ENCODE results near the gene PRR5L.

PRR5L gene

GRCh38 chr11:36361472-36361871 lies 65.4 kb downstream of the PRR5L start:
- DNase-seq: no peak

DNA sequence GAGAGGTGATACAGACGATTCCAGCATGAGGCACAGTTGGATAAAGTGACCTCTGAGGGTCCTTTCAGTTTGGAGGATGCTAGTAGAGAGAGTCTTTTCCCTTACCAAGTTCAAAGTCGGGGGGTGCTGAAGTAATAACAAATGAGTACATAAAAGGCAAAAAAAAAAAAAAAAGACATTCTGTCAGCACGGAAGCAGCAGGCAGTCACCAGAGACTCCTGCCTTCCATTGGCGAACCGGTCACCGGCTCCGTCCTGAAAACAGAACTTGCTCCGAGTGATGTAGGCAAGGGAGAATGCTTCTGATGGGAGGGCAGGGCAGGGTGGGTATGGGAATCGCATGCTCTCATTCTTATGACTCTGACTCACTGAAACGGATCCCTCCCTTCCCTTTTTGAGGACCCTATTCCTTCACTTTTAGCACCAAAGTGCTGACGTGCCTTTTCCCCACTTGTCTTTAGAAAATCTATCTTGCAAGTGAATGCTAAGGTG lies 65.9 kb downstream of the PRR5L start:
- no peak for DNase-seq

GRCh38 chr11:36362902-36363301 lies 66.8 kb downstream of the PRR5L start:
- DNase-seq: no peak

DNA sequence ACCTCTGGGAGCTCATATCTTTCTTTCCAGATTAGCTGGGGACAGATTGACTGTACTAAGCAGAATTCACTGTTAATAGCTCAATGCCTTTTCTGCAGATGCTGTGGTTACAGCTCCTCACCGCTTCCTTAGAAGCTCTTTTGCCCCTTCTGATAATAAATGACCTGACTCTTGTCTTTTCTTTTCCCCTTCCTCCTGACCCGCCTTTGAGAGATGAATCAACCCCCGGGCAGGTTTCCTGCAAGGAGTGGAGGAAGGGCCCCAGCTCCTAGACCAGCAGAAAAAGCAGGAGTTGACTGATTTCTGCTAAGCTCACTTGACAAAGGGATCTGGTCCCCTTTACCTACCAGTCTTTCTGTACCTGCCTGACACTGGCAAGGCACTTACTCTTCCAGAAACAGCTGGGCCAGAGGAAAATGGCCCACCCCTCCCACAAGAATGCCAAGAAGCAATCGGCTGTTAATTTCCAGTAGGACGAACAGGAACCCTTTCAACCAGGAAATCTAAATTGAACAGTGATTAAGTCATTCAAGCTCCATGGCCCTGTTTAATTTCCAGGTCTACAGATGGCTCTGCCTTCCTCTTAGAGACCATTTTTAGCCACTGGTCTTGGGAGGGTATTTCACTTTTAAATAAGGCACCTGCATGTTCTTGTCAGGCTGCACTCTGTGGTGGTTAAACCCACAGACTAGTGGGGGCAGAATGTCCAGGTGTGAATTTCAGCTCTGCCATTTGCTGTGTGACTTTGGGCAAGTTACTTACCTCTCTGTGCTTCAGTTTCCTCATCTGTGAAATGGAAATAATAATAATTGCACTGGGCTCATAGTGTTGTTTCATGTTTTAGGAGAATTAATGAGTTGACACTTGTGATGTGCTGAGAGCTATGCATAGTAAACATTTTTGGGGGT lies 67.5 kb downstream of the PRR5L start:
- no peak for DNase-seq

DNA sequence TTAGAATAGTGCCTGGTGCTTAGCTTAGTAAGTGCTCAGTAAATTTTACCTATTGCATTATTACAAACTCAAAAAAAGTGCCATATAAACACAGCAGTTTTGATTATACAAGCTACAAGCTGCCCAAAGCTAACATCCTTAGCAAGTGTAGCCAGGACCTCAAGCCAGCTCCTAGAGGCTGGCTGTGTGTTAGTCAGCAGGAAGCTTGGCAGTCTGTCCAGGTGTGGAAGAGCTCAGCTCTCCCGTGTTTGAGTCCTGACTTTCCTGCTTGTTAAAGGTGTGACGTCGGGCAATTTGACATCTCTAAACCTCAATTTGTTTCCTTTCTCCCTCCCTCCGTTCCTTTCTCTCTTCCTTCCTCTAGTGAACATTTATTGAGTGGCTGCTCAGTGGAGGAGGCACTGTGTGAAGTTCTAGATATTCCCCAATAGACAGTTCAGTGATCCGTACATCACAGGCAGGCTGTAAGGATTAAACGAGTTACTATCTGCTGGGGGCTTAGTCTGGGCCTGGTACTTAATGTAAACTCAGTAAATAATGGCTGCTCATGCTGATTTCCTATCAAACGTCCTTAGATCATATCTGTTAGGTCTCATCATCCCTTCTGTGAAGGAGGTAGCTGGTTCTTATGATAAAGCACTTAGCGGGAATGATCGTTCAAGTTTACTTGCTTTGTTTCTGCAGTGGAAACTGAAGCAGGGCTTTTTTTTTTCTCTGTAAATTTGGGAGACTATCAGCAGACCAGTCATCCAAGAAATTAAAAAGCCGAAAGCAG lies 68.7 kb downstream of the PRR5L start:
- DNase-seq: no peak

- DNase-seq: no peak
Measured at GRCh38 chr11:36365907-36366306, 69.8 kb downstream of the PRR5L start.

DNA sequence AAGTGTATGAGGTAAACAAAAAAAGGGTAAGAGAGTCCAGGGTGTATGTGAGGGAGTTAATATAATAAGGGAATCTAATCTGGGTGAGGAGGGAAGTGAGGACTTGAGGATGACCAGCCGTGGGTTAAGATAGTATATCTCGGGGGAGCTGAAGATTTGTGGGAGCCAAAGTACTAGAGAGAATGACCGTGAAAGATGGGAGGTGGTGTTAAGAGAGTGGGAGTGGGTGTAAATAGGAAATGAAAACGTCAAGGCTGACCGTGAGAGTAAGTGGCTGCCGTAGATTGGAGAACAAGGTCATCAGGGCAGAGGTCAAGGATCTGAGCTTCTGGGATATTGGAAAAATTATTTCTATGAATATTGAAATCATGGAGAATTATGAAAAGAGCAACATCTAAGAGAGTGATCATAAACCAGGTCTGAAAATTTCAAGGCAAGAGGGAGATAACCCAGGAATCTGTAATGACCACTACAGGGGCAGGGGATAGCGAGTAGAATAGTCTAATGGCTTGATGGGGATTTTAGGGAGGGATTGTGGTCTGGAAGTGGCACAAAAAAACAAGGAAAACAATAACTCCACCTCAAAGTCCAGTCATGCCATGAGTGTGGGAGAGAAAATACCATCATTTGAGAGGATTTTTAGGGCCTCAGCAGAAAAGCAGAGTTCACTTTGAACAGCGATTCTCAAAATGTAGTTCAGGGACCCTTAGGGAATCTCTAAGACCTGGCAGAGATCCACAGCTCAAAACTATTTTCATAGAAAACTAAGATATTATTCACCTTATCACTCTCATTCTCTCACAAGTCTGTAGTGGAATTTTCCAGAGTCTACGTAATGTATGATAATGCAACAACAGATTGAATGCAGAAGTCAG lies 72.0 kb downstream of the PRR5L start:
- DNase-seq: no peak

DNA sequence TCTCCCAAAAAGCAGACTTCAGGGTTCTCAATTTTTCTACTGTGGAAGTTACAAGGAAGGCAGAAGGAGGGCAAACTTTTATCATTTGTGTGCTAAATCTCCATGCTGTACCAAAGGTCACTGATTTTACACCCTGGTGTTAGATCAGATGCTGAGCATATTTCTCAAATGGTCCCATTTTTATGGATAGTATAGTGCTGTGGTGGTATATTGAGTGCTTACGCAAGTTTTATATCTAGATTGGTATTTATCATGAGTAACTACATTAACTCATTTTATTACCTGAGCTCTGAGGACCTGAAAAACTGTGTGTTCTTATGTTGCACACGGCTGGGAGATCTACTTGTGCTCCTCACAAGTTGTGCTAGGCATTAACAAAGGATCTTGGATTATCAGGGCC lies 75.1 kb downstream of the PRR5L start:
- DNase-seq: no peak

DNA sequence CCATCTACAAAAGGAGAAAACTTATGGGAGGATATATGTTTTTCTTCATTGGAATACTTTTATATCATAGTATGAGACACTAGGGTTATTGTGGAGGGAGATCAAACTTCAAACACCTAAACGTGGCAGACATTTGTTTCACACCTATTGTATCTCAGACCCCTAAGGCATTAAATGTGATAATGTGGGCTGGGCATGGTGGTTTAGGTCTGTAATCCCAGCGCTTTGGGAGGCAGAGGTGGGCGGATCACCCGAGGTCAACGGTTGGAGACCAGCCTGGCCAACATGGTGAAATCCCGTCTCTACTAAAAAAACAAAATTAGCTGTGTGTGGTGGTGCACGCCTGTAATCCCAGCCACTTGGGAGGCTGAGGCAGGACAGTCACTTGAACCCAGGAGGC lies 75.5 kb downstream of the PRR5L start:
- no peak for DNase-seq

- no peak for DNase-seq
Measured at GRCh38 chr11:36372101-36372771, 76.1 kb downstream of the PRR5L start.

GRCh38 chr11:36373016-36374010 lies 77.2 kb downstream of the PRR5L start:
- DNase-seq: no peak

DNA sequence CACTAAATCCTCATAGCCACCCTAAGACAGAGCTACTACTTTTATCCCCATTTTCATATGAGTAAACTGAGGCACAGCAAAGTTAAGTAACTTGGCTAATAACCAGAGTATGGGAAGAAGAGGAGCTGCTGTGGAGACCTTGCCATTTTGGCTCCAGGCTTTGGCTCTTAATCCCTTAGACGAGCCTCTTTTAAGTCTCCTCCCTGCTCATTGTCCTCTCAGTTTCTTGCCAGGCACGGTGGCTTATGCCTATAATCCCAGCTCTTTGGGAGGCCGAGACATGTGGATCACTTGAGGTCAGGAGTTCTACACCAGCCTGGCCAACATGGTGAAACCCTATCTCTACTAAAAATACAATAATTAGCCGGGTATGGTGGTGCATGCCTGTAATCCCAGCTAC lies 78.6 kb downstream of the PRR5L start:
- DNase-seq: no peak

- no peak for DNase-seq
Measured at GRCh38 chr11:36375353-36376008, 79.4 kb downstream of the PRR5L start.

DNA sequence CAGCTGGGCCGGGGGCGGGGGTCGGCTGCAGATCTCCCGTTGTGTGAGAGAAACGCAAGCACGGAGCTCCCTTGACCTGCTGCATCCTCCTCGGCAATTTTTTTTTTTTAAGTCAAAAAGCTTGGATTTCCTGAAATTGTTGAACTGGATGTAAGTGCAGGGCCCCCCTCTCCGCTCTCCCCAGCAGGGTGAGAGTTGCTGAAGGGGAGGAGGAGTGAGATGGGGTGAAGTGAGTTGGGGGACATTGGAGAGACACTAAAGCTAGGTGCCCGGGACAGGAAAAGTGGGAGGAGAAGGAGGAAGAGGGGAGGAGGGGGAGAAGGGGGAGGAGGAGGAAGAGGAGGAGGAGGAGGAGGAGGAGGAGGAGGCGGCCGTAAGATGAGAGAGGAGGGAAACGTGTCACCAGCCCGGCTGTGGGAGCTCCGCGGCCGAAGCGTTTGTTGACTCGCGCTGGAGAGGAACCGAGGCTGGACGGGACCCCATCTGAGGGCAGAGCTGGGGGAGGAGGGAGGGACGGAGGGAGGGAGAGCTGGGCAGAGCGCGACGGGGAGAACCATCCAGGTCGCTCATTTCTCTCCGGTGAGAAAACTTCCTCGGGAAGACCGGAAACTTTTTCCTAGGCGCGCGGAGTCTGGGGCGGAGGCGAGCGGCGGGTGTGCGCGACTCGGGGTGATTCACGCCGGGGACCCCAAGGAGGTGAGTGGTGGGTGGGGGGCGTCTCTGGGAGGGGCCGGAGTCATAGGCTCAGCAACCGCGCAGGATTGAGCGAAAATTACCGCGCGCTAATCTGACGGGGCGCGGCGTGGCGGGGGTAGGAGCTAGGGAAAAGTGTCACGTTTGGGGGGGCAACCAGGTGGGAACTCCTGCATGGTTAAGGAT lies 80.2 kb downstream of the PRR5L start:
- DNase-seq: no peak

DNA sequence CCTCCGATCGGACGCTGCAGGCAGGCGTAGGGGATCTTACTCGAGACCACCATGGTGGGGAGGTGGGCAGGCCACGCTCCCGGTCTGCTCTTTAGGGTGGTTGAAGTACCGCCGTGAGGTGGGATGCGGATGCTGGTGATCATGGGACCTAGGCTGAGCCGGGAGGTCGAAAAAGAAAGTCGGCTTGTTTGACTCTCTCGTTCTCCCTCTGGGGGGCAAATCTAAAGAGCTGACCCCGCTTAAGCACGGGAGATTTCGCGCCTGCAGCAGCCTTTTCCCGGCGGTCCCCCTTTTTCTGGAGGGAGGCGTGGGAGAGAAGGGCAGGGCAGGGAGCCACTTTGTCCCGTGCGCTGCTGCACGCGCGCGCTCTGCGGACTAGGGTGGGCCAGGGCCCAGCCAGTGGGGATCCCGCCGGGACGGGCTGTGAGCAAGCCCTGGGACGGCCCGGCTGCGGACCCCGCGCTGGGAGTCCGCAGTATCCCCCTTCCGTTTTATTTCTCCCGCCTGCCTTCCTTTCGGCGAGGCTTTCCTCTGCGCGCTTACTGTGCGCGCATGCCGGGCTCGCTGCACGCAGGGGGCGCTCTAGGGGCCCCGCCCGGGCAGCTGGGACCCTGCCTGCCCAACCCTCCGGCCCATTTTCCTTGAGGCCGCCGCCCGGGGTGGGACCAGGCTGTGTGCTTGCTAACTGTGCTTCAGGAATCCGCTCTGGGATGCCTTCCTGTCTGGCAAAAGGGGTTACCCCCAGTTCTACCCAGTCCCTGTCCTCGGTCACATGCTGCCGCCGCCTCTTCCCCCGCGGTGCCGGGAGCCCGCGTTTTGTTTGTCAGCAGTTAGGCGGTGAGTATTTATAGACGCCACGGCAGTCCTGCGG lies 81.0 kb downstream of the PRR5L start:
- DNase-seq: peak; percentile 36

DNA sequence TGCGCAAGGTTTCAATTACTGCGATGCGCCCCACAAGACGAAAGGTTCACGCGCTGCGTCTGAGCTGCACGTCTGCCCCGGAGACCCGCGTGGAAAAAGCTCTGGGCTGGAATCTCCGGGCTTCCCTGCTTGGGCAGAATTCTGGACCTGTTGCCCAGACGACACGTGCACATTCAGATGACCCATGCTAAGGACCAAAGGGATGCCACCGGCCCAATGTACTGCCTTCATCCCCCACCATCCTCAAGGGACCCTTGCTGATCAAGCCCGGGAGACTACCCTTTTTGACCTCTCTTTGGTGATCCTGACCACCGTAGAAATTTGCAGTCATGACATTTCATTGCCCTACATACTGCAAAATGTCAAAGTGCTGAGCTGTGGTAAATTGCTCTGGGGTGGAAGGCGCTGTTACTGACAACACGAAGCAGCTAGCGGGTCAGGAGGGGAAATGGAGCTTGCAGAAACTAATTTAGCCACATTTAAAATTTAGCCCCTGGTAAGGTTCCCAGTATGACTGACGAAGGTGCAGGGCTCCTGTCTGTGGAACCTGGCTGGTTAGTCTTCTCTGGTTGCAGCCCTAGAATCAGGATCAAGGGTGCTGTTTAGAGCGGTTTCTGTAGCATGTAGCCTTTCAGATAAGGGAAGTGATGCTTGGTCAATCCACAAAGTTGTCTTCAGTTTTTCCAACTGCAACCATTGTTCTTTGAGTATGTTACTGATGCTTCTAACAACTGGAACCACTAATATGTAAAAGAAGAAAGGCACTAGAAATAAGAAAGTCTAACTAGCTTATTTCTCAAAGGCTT lies 81.9 kb downstream of the PRR5L start:
- DNase-seq: no peak

DNA sequence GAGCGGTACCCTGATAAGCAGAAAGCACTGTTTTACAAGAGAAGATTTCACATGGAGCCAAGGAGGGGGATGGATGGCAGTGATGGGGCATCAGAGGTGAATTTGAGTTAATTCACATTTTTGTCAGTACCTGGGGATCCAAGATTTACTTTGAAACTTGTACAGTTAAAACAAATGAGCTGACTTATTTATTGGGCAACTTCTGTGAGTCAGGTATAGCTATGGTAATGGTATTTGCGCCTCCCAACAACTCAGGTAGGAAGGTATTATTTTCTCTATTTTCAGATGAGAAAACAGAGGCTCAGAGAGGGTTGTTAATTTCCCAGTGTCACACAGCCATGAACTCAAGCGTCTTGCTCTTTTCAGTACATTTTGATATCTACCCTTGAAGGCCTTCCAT lies 83.6 kb downstream of the PRR5L start:
- no peak for DNase-seq

All from DMS79 treated with DMSO at 0.1 percent for 48 hours (cell line).